ENCODE results near the gene KISS1R.
"Not testable (repeated sequence)": the region's sequence is repeated elsewhere in the genome, so short reads cannot be mapped to it uniquely, and the experiment has no call there.

The KISS1R gene

DNA sequence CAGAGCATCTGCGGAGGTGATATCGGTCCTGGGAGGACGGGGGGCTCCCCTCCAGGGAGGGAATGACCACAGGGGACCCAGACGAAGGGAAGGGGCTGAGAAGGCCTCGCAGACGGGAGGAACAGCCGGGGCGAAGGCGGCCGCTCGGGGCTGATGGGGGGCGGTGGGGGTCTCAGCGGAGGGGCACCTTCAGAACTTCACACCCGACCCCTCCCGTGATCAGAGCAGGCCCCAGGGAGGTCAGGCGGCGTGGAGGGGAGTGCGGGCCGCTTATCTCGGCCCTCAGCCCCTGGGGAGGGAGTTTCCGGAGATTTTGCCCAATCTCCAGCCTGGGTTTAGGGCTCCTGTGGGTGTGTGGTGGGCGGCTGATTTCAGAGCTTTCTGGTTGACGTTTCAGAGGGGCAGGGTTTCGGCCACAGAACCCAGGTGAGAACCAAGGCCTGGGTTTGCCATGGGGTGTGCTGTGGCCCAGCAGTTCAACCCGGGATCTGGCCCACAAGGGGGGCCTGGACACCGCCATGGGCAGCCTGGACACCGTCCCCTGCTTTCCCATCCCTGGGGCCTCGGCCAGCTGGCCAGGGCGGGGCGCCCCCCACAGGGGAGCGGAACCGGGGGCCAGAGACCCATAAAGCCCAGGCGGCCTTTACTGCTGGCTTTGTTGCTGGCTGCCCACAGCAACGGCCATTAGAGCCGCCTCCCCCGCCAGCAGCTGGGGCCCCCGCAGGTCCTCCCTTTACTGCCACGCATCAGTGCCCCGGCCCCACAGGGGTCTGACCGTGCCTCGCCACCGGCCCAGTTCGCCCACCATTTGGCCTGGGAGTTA, 37.8 kb downstream of the KISS1R start:
- DNase-seq: no peak

DNA sequence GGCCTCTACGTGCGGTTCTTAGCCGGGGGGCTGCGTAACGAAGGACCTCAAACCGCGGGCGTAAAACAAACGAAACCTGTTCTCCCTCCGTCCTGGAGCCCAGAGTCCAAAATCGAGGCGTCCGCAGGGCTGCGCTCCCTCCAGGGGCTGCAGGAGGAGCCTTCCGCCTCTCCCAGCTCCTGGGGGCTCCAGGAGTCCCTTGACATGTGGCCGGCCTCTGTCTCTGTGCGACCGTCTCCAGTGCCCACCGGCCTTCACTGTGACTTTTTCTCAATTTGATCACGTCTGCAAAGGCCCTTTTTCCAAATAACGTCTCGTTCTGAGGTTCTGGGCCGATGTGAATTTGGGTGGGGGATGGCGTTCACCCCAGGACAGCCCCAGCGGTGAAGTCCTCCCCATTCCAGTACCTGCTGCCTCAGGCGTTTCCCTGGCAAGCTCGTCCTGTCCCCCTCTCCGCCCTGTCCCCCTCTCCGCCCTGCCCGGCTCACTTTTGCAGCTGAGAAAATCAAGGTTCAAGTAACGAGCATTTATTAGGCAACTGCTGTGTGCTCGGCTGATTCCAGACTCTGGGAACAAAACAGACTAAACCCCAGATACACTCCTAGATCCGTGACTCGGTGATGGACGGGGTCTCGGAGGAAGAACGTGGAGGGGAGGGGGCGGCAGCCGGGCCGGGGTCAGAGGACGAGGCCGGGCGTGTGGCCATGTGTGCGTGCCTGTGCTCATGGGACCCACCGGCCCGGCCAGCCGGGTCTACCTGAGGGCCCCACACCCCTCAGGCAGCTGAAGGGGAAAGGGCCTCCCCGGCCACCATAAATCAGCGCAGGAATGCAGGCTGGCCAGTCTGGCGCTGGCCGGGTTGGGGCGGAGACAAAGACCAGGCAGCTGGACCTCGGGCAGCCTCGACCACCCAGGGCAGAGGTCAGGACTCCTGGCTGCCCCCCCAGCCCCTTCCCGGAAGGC, 39.0 kb downstream of the KISS1R start:
- DNase-seq: no peak

DNA sequence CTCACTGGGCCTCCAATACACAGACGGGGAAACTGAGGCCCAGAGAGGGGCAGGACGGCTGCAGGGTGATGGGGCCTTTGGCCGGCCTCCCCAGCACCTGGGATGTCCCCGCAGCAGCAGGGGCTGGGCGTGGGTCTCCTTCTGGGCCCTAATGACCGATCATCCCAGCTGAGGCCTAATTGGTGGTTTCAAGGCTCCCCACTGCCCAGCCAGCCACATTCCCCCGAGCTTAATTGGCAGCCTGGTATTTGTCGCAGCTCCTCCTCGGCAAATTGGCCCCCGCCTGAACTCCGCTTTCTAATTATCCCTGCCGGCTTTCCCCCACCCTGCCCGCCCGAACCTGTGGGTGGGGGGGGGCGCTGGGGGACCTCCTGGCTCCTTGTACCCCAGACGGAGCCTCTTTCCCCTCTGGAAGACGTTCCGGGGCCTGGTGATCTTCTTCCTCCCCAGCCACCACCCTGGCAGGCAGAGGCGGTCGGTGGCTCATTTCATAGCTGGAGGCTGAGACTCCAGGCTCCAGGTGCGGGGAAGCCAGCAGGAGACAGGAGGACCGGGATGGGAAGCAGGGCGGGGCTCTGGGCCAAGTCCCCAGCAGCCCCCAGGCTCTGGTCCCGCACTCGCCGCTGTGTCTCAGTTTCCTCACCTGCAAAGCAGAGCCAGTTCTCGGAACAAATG, 39.8 kb downstream of the KISS1R start:
- DNase-seq: no peak

DNA sequence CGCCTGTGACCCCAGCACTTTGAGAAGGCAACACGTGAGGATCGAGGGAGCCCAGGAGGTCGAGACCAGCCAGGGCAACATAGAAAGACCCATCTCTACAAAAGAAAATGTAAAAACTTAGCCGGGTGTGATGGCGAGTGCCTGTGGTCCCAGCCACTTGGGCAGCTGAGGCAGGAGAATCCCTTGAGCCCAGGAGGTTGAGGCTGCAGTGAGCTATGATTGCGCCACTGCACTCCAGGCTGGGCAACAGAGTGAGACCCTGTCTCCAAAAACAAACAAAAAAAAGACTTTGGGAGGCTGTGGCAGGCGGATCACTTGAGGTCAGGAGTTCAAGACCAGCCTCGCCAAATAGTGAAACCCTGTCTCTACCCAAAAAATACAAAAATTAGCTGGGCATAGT, 40.4 kb downstream of the KISS1R start:
- not testable (repeated sequence) for DNase-seq

DNA sequence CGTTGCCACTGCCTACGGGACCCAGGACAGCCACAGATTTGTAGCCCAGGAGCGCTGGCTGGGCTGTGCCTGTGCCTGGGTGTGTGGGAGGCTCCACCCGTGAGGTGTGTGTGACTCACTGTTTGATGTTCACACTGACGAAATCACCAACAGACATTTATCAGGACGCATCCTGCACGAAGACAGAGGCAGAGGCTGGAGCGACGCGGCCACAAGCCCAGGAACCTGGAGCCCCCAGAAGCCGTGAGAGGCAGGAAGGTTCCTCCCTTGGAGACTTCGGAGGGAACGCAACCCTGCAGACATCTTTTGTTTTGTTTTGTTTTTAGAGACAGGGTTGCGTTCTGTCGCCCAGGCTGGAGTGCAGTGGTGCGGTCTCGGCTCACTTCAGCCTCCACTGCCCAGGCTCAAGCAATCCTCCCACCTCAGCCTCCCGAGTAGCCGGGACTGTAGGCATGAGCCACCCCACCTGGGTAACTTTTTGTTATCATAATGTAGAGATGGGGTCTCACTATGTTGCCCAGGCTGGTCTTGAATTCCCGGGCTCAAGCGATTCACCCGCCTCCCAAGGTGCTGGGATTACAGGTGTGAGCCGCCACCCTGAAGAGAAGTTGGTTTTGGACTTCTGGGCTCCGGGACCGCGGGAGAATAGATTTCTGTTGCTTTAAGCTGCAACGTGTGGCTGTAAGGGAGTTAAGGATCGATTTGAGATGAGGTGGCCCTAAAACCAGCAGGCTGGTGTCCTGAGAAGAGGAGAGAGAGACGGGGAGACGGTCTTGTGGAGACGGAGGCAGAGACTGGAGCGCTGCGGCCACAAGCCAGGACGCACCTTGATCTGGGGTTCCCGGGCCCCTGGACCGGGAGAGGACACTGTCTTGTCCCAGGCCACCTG, 42.1 kb downstream of the KISS1R start:
- DNase-seq: no peak

DNA sequence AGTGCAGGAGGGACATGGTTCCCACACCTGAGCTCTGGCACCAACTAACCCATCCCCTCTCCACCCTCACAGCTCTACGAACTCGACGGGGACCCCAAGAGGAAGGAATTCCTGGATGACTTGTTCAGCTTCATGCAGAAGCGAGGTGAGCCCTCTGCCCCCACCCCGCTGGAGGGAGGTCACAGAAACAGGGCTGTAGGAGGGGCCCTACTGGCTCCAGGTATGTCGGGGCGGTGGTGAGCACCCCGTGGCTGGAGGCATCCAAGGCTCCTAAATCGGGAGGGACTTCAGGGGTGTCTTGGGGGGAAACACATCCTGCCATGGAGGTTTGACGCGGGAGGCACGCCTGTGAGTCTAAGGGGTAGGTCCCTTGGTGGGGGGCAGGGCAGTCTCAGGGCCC, 42.9 kb downstream of the KISS1R start:
- no peak for DNase-seq

DNA sequence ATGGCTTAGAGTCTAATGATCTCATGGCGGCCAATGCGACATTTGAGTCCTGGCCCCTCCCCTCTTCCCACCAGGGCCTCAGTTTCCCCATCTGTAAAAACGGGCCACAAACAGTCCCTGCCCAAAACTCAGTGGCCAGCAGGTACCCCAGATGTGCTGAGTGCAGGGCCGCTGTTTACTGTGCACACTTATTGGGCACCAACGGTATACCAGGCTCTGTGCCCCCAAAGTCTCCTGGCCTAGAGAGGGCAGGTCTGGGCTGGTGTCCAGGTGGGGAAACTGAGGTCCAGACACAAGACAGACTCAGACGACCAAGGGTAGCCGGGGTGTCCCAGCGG, 43.4 kb downstream of the KISS1R start:
- DNase-seq: no peak

DNA sequence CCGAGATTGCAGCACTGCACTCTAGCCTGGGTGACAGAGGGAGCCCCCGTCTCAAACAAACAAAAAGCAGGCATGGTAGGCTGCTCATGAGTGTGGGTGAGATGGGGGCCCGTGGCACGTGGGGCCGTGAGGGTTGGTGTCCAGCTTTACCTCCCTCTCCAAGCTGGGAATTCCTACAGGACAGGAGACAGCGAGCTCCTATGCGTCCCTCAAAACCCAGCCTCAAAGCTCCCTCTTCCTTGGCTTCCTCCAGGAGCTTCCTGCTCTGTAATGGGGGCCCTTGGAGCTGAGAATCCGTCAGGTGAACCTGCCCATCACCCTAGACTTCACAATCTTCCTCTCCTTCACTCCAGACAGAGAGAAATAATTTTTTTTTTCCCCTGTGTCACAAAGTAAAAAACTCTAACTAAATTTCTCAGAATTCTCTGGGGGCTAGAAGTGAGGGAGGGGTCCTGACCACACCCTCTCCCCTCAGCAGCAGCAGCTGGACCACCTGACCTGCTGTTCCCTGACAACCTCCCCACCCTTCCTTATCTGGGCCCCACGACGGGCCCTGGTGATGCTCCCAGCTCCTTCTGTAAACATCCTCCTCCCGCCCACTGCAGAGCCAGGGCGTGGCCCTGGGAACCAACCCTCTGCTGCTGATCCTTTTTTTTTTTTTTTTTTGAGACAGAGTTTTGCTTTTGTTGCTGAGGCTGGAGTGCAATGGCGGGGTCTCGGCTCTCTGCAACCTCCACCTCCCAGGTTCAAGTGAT, 44.9 kb downstream of the KISS1R start:
- DNase-seq: no peak

DNA sequence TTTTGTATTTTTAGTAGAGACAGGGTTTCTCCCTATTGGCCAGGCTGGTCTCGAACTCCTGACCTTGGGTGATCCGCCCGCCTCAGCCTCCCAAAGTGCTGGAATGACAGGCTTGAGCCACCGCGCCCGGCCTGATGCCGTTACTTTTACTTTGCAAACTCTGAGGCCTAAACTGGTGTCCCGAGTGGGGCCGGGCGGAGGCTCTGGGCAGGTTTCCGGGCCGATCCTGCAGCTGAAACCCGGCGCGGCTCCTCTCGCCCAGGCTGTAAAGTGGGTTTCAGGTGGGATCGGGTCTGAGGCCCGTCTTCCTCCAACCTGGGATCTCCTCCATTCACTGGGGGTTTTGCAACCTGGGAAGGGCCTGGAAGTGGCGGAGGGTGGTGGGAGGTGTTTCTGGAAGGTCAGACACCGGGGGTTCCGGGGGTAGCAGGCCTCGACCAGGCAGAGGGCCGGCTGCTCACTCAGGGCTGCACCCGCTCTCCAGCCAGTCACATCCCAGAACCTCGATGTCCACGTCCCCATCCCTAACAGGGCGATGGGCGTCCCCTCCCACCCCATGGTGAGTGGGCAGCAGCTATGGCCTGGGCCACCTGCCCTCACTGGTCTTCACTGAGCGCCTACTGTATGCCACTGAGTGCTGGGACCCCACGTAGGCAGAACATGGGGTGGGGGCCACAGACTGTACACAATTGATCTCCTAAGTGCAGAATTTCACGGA, 45.7 kb downstream of the KISS1R start:
- DNase-seq: no peak

DNA sequence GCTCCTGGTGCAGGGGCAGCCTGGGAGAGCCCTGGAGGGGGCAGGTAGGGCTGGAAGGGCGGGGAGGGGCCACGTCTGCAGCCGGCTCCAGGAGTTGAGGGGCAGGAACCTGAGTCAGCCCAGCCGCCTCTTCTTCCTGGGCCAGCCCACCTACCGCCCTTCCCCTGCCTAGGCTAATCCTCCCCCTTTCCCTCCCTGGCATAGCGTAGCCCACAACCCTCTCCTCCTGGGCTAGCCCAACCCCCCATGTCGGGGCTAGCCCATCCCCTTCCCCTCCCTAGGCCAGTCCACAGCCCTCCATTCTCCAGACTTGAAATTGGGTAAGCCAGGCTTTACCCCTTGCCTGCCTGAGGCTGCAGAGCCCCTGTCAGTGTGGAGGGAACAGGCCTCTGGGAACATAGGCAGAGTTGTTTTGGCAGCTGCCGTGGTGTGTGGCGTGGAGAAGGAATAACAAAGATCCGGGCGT, 46.4 kb downstream of the KISS1R start:
- DNase-seq: no peak

DNA sequence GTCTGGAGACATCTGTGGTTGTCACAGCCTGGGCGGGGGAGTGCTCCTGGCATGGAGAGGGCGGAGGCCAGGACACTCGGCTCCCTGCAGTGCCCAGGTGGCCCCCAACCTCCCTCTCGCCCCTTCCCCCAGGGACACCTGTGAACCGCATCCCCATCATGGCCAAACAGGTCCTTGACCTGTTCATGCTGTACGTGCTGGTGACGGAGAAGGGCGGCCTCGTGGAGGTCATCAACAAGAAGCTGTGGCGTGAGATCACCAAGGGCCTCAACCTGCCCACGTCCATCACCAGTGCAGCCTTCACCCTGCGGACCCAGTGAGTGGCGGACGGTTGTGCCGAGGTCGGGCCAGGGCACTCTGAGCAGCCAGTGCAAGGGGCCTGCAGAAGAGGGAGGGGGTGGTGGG, 47.0 kb downstream of the KISS1R start:
- DNase-seq: no peak

DNA sequence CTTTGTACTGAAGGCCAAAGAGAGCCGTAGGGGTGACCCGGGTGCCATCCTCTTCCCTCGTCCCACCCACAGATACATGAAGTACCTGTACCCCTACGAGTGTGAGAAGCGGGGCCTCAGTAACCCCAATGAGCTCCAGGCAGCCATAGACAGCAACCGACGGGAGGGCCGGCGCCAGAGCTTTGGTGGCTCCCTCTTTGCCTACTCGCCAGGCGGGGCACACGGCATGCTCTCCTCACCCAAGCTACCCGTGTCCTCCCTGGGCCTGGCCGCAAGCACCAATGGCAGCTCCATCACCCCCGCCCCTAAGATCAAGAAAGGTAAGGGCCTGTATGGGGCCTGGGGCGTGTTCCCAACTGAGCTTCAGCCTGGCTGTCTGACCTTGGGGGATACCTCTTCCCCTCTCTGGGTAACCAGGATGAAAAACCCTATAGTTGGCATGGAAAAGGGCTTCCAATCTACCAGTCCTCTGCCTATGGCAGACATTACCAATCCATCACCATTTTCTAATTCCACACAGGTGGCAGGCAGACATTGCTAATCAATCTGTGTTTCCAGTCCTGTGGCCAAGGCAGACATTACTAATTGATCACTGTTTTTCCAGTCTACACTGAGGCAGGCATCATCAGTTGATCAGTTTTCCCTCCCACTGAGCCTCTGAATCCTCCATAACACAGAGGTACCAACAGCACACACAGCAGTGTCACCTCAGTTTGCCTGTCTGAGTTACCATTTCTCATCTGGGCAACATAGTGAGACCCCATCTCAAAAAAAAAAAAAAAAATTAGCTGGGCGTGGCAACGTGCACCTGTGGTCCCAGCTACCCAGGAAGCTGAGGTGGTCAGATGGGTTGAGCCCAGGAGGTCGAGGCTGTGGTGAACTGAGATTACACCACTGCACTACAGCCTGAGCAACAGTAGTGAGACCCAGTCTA, 47.9 kb downstream of the KISS1R start:
- no peak for DNase-seq

DNA sequence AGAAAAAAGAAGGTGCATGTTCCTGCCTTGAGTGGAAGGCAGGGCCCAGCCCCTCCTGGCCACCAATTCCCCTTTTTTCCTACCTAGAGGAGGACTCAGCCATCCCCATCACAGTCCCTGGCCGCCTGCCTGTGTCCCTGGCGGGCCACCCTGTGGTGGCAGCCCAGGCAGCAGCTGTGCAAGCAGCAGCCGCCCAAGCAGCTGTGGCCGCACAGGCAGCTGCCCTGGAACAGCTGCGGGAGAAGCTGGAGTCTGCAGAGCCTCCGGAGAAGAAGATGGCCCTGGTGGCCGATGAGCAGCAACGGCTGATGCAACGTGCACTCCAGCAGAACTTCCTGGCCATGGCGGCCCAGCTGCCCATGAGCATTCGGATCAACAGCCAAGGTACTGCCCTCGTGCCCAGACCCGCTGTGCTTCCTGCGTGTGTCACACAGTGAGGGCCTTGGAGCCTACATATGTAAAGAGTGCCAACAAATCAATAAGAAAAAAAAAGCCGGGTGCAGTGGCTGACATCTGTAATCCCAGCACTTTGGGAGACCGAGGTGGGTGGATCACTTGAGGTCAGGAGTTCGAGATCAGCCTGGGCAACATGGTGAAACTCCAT, 49.5 kb downstream of the KISS1R start:
- DNase-seq: no peak

Measured in T-helper 1 cell (primary cell).